ENCODE measurements around the gene CATSPER4. TPM values are rescaled to one million over a fixed set of nuclear protein-coding genes. Genes with fewer than 3 reads are reported as not detected.

Gene CATSPER4
- total and polyA plus RNA-seq, 2 donors (not counting 1 experiment from before 2014, with no cell fraction given), result not detected

- Histone ChIP-seq H3K27me3 (replicated peaks in 1 of 4; ENCODE audit: control extremely low read depth in 1 of 4, control insufficient read depth in 3 of 4, insufficient read depth in 4 of 4, low read length in 3 of 4) (no peaks in the 10 kb centered on the region), H3K4me1 (ENCODE audit: control insufficient read depth in 2 of 2, insufficient read depth in 2 of 2, low read length in 2 of 2) (peaks cover 11 to 16% of the 10 kb centered on the region in 2 donors), H3K4me2 (replicated peaks; ENCODE audit: low read depth, low read length, poor library complexity, severe bottlenecking) (no peak overlapping the region), H4K20me1 (ENCODE audit: control insufficient read depth, insufficient read depth, low read length, poor library complexity, severe bottlenecking) (no peaks in the 10 kb centered on the region), H2AFZ (ENCODE audit: insufficient read depth, low read depth, low read length, poor library complexity, severe bottlenecking) (no peak overlapping the region), H3K79me2 (ENCODE audit: control insufficient read depth, insufficient read depth, low read length) (peaks cover 54% of the 10 kb centered on the region), H3K27ac (ENCODE audit: low read length in 2 of 2) (no peak overlapping the region), H3K4me3 (ENCODE audit: control extremely low read depth in 1 of 5, extremely low read depth in 1 of 5, insufficient read depth in 1 of 5, low read depth in 2 of 5, low read length in 4 of 5) (no peak overlapping the region), H3K9ac (ENCODE audit: low read length) (no peak overlapping the region), H3K36me3 (replicated peaks in 1 of 2; ENCODE audit: control extremely low read depth in 1 of 2, control insufficient read depth in 1 of 2, extremely low read depth in 1 of 2, insufficient read depth in 2 of 2, low read length in 1 of 2) (no peaks in the 10 kb centered on the region), H3K9me3 (ENCODE audit: control extremely low read depth in 1 of 3, control insufficient read depth in 2 of 3, insufficient read depth in 1 of 3, low read length in 2 of 3) (no peaks in the 10 kb centered on the region)
- H3K9me3 Mint-ChIP-seq (ENCODE audit: insufficient read depth), result no peaks in the 10 kb centered on the region
- no peak overlapping the region for H3K27ac Mint-ChIP-seq
- 100% methylated on average over 1 of the region's 6 CpGs for WGBS (ENCODE audit: insufficient coverage)
- intact Hi-C loops (cut with micrococcal nuclease), result no loop called here
- ATAC-seq (ENCODE audit: low read depth) (no peak), DNase-seq (no peak)
- no peak overlapping the region for H3K4me3 Mint-ChIP-seq
- ChIA-PET CTCF (interaction anchor here (1.3 to 1.8 kb wide), 2 partner anchors 10 to 84 kb away, joined by 4 read pairs; no protein-coding TSS in a partner anchor), POLR2A (no interaction called here)
- peaks cover 27% of the 10 kb centered on the region for H3K4me1 Mint-ChIP-seq
- H3K27me3 Mint-ChIP-seq, result no peaks in the 10 kb centered on the region
- TF ChIP-seq CTCF (IDR thresholded peaks at IDR 0.05) (no peak), EZH2 (IDR thresholded peaks at IDR 0.05; ENCODE audit: borderline replicate concordance, insufficient read depth, low read depth, low read length, poor library complexity, severe bottlenecking) (no peak)
These were observed 47.0 kb downstream of the CATSPER4 start for GRCh38 chr1:26237230-26237966.

GRCh38 chr1:26239936-26240335 is 49.5 kb downstream of the CATSPER4 start:
- Histone ChIP-seq H3K27me3 (replicated peaks in 1 of 4; ENCODE audit: control extremely low read depth in 1 of 4, control insufficient read depth in 3 of 4, insufficient read depth in 4 of 4, low read length in 3 of 4) (no peaks in the 10 kb centered on the region), H3K9ac (ENCODE audit: low read length) (no peak overlapping the region), H3K4me1 (ENCODE audit: control insufficient read depth in 2 of 2, insufficient read depth in 2 of 2, low read length in 2 of 2) (peaks cover 5 to 6% of the 10 kb centered on the region in 2 donors), H2AFZ (ENCODE audit: insufficient read depth, low read depth, low read length, poor library complexity, severe bottlenecking) (no peak overlapping the region), H3K79me2 (ENCODE audit: control insufficient read depth, insufficient read depth, low read length) (peaks cover 71% of the 10 kb centered on the region), H3K9me3 (ENCODE audit: control extremely low read depth in 1 of 3, control insufficient read depth in 2 of 3, insufficient read depth in 1 of 3, low read length in 2 of 3) (no peaks in the 10 kb centered on the region), H3K4me3 (ENCODE audit: control extremely low read depth in 1 of 5, extremely low read depth in 1 of 5, insufficient read depth in 1 of 5, low read depth in 2 of 5, low read length in 4 of 5) (no peak overlapping the region), H3K36me3 (replicated peaks in 1 of 2; ENCODE audit: control extremely low read depth in 1 of 2, control insufficient read depth in 1 of 2, extremely low read depth in 1 of 2, insufficient read depth in 2 of 2, low read length in 1 of 2) (peaks cover 0 to 12% of the 10 kb centered on the region in 2 experiments), H3K27ac (ENCODE audit: low read length in 2 of 2) (no peak overlapping the region), H3K4me2 (replicated peaks; ENCODE audit: low read depth, low read length, poor library complexity, severe bottlenecking) (no peak overlapping the region), H4K20me1 (ENCODE audit: control insufficient read depth, insufficient read depth, low read length, poor library complexity, severe bottlenecking) (no peaks in the 10 kb centered on the region)
- no peak for DNase-seq
- ATAC-seq (ENCODE audit: low read depth), result no peak
- intact Hi-C loops (cut with micrococcal nuclease), result no loop called here
- H3K9me3 Mint-ChIP-seq (ENCODE audit: insufficient read depth), result no peaks in the 10 kb centered on the region
- POLR2A ChIA-PET, result no interaction called here
- H3K4me1 Mint-ChIP-seq, result peaks cover 15% of the 10 kb centered on the region
- H3K4me3 Mint-ChIP-seq, result no peak overlapping the region
- no CpG with 5 or more reads among the region's 4 CpGs for WGBS (ENCODE audit: insufficient coverage)
- no peaks in the 10 kb centered on the region for H3K27me3 Mint-ChIP-seq
- CTCF ChIA-PET, result no interaction called here
- TF ChIP-seq EZH2 (IDR thresholded peaks at IDR 0.05; ENCODE audit: borderline replicate concordance, insufficient read depth, low read depth, low read length, poor library complexity, severe bottlenecking), result no peak
- TF ChIP-seq CTCF (IDR thresholded peaks at IDR 0.05), result no peak
- H3K27ac Mint-ChIP-seq, result no peak overlapping the region

Measured in B cell (primary cell).